Neural cell (in vitro differentiated cells): ENCODE results near the gene DENND1A.

Experiments
- EZH2 ChIP-seq: fragments of 200-600, 300-800 bp; shearing (Covaris generic), sonication (generic); IDR thresholded peaks from 2 replicates; pipeline ENCODE4 v1.6.1; 2014; ENCODE audit warnings: antibody characterized with exemption, low read length, borderline replicate concordance, mild to moderate bottlenecking; ENCODE audit not compliant: insufficient read depth, poor library complexity, severe bottlenecking
- RAD21 ChIP-seq: fragments of 450-650 bp; conservative IDR thresholded peaks from 2 replicates; pipeline ENCODE4 v1.6.1; 2014; ENCODE audit warnings: antibody characterized with exemption, mild to moderate bottlenecking, moderate library complexity
- TF ChIP-seq, protein P1 (sequence below): fragments of 450-650 bp; IDR thresholded peaks from 2 replicates; pipeline ENCODE4 v1.5.1; 2014; ENCODE audit warnings: antibody characterized with exemption, mild to moderate bottlenecking, moderate library complexity; ENCODE audit not compliant: poor library complexity, severe bottlenecking

DNA sequence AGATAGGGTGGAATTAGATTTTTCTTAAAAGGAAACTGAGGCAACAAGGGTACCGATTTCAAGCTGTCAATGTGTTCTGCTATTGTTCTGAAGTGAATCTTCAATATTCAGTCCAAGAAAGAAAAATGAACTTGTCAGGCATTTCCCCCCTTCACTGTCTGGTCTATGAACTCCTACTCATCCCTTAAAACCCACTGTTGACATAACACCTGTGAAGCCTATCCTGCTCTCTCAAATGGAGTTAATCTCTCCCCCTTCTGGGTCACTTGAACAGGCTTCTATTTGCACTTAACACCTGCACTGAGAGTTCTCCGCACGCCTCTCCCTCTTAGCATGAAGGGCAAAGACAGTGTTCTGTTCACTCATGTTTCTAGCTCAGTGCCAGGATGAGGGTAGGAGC, 429.6 kb downstream of the DENND1A start:
- TF ChIP-seq, protein P1, sequence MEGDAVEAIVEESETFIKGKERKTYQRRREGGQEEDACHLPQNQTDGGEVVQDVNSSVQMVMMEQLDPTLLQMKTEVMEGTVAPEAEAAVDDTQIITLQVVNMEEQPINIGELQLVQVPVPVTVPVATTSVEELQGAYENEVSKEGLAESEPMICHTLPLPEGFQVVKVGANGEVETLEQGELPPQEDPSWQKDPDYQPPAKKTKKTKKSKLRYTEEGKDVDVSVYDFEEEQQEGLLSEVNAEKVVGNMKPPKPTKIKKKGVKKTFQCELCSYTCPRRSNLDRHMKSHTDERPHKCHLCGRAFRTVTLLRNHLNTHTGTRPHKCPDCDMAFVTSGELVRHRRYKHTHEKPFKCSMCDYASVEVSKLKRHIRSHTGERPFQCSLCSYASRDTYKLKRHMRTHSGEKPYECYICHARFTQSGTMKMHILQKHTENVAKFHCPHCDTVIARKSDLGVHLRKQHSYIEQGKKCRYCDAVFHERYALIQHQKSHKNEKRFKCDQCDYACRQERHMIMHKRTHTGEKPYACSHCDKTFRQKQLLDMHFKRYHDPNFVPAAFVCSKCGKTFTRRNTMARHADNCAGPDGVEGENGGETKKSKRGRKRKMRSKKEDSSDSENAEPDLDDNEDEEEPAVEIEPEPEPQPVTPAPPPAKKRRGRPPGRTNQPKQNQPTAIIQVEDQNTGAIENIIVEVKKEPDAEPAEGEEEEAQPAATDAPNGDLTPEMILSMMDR: no peak
- TF ChIP-seq EZH2: no peak
- TF ChIP-seq RAD21: no peak
